Measurements from ENCODE around the gene SLC6A5. TPM values are rescaled to one million over a fixed set of nuclear protein-coding genes. Genes with fewer than 3 reads are reported as not detected.

SLC6A5 gene
- polyA plus RNA-seq, 4 donors, result under 0.01 to 0.03 TPM; not detected in 2

- Histone ChIP-seq H3K36me3 (ENCODE audit: control insufficient read depth in 3 of 3, insufficient read depth in 2 of 3, low read depth in 1 of 3, low read length in 3 of 3) (no peaks in the 10 kb centered on the region), H3K4me3 (ENCODE audit: low read depth in 1 of 3, low read length in 3 of 3) (no peak overlapping the region), H3K27me3 (ENCODE audit: control insufficient read depth in 3 of 3, insufficient read depth in 3 of 3, low read length in 3 of 3) (peaks cover 0 to 12% (median 0%) of the 10 kb centered on the region in 3 donors), H3K9me3 (ENCODE audit: control insufficient read depth in 2 of 2, insufficient read depth in 1 of 2, low read depth in 1 of 2, low read length in 1 of 2) (no peaks in the 10 kb centered on the region), H3K4me1 (ENCODE audit: control insufficient read depth in 3 of 3, insufficient read depth in 2 of 3, low read depth in 1 of 3, low read length in 2 of 3) (no peaks in the 10 kb centered on the region), H3K27ac (ENCODE audit: low read depth in 1 of 3, low read length in 2 of 3) (no peak overlapping the region)
- DNase-seq (no peak), FAIRE-seq (no peak)
- WGBS, 3 donors, result 35 to 63% (median 53%) methylated on average over 3 of the region's 3 CpGs
These were observed 62.0 kb downstream of the SLC6A5 start for GRCh38 chr11:20661445-20661844.

GRCh38 chr11:20661850-20662249 is 62.4 kb downstream of the SLC6A5 start:
- Histone ChIP-seq H3K9me3 (ENCODE audit: control insufficient read depth in 2 of 2, insufficient read depth in 1 of 2, low read depth in 1 of 2, low read length in 1 of 2) (no peaks in the 10 kb centered on the region), H3K36me3 (ENCODE audit: control insufficient read depth in 3 of 3, insufficient read depth in 2 of 3, low read depth in 1 of 3, low read length in 3 of 3) (no peaks in the 10 kb centered on the region), H3K4me1 (ENCODE audit: control insufficient read depth in 3 of 3, insufficient read depth in 2 of 3, low read depth in 1 of 3, low read length in 2 of 3) (no peaks in the 10 kb centered on the region), H3K4me3 (ENCODE audit: low read depth in 1 of 3, low read length in 3 of 3) (no peak overlapping the region), H3K27me3 (ENCODE audit: control insufficient read depth in 3 of 3, insufficient read depth in 3 of 3, low read length in 3 of 3) (peaks cover 0 to 11% (median under 1%) of the 10 kb centered on the region in 3 donors), H3K27ac (ENCODE audit: low read depth in 1 of 3, low read length in 2 of 3) (no peak overlapping the region)
- DNase-seq (no peak), FAIRE-seq (no peak)
- 82 to 94% (median 83%) methylated on average over 3 of the region's 3 CpGs for WGBS, 3 donors

GRCh38 chr11:20668131-20668809 is 68.9 kb downstream of the SLC6A5 start:
- Histone ChIP-seq H3K27me3 (ENCODE audit: control insufficient read depth in 3 of 3, insufficient read depth in 3 of 3, low read length in 3 of 3) (peaks cover 15 to 65% (median 35%) of the 10 kb centered on the region in 3 donors), H3K4me3 (ENCODE audit: low read depth in 1 of 3, low read length in 3 of 3) (peak overlapping the region in 1 of 3 donors; percentile 37), H3K9me3 (ENCODE audit: control insufficient read depth in 2 of 2, insufficient read depth in 1 of 2, low read depth in 1 of 2, low read length in 1 of 2) (no peaks in the 10 kb centered on the region), H3K4me1 (ENCODE audit: control insufficient read depth in 3 of 3, insufficient read depth in 2 of 3, low read depth in 1 of 3, low read length in 2 of 3) (peaks cover 0 to 4% (median 0%) of the 10 kb centered on the region in 3 donors), H3K36me3 (ENCODE audit: control insufficient read depth in 3 of 3, insufficient read depth in 2 of 3, low read depth in 1 of 3, low read length in 3 of 3) (no peaks in the 10 kb centered on the region), H3K27ac (ENCODE audit: low read depth in 1 of 3, low read length in 2 of 3) (no peak overlapping the region)
- 10 to 16% (median 13%) methylated on average over 10 of the region's 10 CpGs for WGBS, 3 donors
- no peak for FAIRE-seq
- no peak for DNase-seq

- H3K4me3 ChIP-seq (ENCODE audit: low read depth in 1 of 3, low read length in 3 of 3), result peak within 1 kb of the TSS in 2 of 3 donors; percentile 29 to 37
- no peak within 1 kb of the TSS for H3K27ac ChIP-seq (ENCODE audit: low read depth in 1 of 3, low read length in 2 of 3)
- peaks cover 0 to 4% (median 0%) of the 10 kb centered on the region in 3 donors for H3K4me1 ChIP-seq (ENCODE audit: control insufficient read depth in 3 of 3, insufficient read depth in 2 of 3, low read depth in 1 of 3, low read length in 2 of 3)
- FAIRE-seq (no peak), DNase-seq (peak in 1 of 2 donors; percentile 34)
- 1 to 4% (median 3%) methylated on average over 71 to 93 of the region's 93 CpGs for WGBS, 3 donors
- H3K9me3 ChIP-seq (ENCODE audit: control insufficient read depth in 2 of 2, insufficient read depth in 1 of 2, low read depth in 1 of 2, low read length in 1 of 2), result no peaks in the 10 kb centered on the region
- peaks cover 15 to 66% (median 36%) of the 10 kb centered on the region in 3 donors for H3K27me3 ChIP-seq (ENCODE audit: control insufficient read depth in 3 of 3, insufficient read depth in 3 of 3, low read length in 3 of 3)
- H3K36me3 ChIP-seq (ENCODE audit: control insufficient read depth in 3 of 3, insufficient read depth in 2 of 3, low read depth in 1 of 3, low read length in 3 of 3), result no peaks in the 10 kb centered on the region
These were observed 69.7 kb downstream of the SLC6A5 start, which contains the start of gene NELL1 for GRCh38 chr11:20668844-20669819. TSS of gene NELL1 (plus strand) at chr11:20669586.

GRCh38 chr11:20669820-20670684 is 70.6 kb downstream of the SLC6A5 start:
- Histone ChIP-seq H3K4me3 (ENCODE audit: low read depth in 1 of 3, low read length in 3 of 3) (peak overlapping the region in 2 of 3 donors; percentile 29 to 32), H3K36me3 (ENCODE audit: control insufficient read depth in 3 of 3, insufficient read depth in 2 of 3, low read depth in 1 of 3, low read length in 3 of 3) (no peaks in the 10 kb centered on the region), H3K27me3 (ENCODE audit: control insufficient read depth in 3 of 3, insufficient read depth in 3 of 3, low read length in 3 of 3) (peaks cover 15 to 65% (median 37%) of the 10 kb centered on the region in 3 donors), H3K4me1 (ENCODE audit: control insufficient read depth in 3 of 3, insufficient read depth in 2 of 3, low read depth in 1 of 3, low read length in 2 of 3) (peaks cover 0 to 4% (median 0%) of the 10 kb centered on the region in 3 donors), H3K9me3 (ENCODE audit: control insufficient read depth in 2 of 2, insufficient read depth in 1 of 2, low read depth in 1 of 2, low read length in 1 of 2) (no peaks in the 10 kb centered on the region), H3K27ac (ENCODE audit: low read depth in 1 of 3, low read length in 2 of 3) (no peak overlapping the region)
- WGBS, 3 donors, result 1 to 3% (median 3%) methylated on average over 51 to 60 of the region's 60 CpGs
- peak in 1 of 2 donors; percentile 13 for DNase-seq
- FAIRE-seq, result no peak

GRCh38 chr11:20670932-20671403 is 71.6 kb downstream of the SLC6A5 start:
- H3K4me1 ChIP-seq (ENCODE audit: control insufficient read depth in 3 of 3, insufficient read depth in 2 of 3, low read depth in 1 of 3, low read length in 2 of 3), result peaks cover 0 to 4% (median 0%) of the 10 kb centered on the region in 3 donors
- H3K27ac ChIP-seq (ENCODE audit: low read depth in 1 of 3, low read length in 2 of 3), result no peak overlapping the region
- FAIRE-seq (no peak), DNase-seq (no peak)
- H3K36me3 ChIP-seq (ENCODE audit: control insufficient read depth in 3 of 3, insufficient read depth in 2 of 3, low read depth in 1 of 3, low read length in 3 of 3), result no peaks in the 10 kb centered on the region
- H3K4me3 ChIP-seq (ENCODE audit: low read depth in 1 of 3, low read length in 3 of 3), result peak overlapping the region in 1 of 3 donors; percentile 14
- H3K9me3 ChIP-seq (ENCODE audit: control insufficient read depth in 2 of 2, insufficient read depth in 1 of 2, low read depth in 1 of 2, low read length in 1 of 2), result no peaks in the 10 kb centered on the region
- 9 to 13% (median 13%) methylated on average over 21 of the region's 21 CpGs for WGBS, 3 donors
- H3K27me3 ChIP-seq (ENCODE audit: control insufficient read depth in 3 of 3, insufficient read depth in 3 of 3, low read length in 3 of 3), result peaks cover 15 to 60% (median 37%) of the 10 kb centered on the region in 3 donors

GRCh38 chr11:20671856-20672546 is 72.6 kb downstream of the SLC6A5 start:
- Histone ChIP-seq H3K27ac (ENCODE audit: low read depth in 1 of 3, low read length in 2 of 3) (no peak overlapping the region), H3K27me3 (ENCODE audit: control insufficient read depth in 3 of 3, insufficient read depth in 3 of 3, low read length in 3 of 3) (peaks cover 15 to 58% (median 35%) of the 10 kb centered on the region in 3 donors), H3K4me3 (ENCODE audit: low read depth in 1 of 3, low read length in 3 of 3) (no peak overlapping the region), H3K4me1 (ENCODE audit: control insufficient read depth in 3 of 3, insufficient read depth in 2 of 3, low read depth in 1 of 3, low read length in 2 of 3) (peaks cover 0 to 4% (median 0%) of the 10 kb centered on the region in 3 donors), H3K36me3 (ENCODE audit: control insufficient read depth in 3 of 3, insufficient read depth in 2 of 3, low read depth in 1 of 3, low read length in 3 of 3) (no peaks in the 10 kb centered on the region), H3K9me3 (ENCODE audit: control insufficient read depth in 2 of 2, insufficient read depth in 1 of 2, low read depth in 1 of 2, low read length in 1 of 2) (no peaks in the 10 kb centered on the region)
- FAIRE-seq (no peak), DNase-seq (peak in 1 of 2 donors; percentile 18)
- WGBS, 3 donors, result 14 to 29% (median 20%) methylated on average over 6 of the region's 6 CpGs
